GM19193 (cell line): ENCODE measurements around the gene ARID5B.
A peak's percentile ranks its signal among the peaks of the same experiment; 100 is the strongest.

ENCODE experiments used
- POLR2A ChIP-seq: IDR thresholded peaks from 4 replicates; pipeline ENCODE4 v1.6.1; 2011; ENCODE audit not compliant: insufficient read depth, insufficient read length; ENCODE audit errors: extremely low read depth

ARID5B gene, protein sequence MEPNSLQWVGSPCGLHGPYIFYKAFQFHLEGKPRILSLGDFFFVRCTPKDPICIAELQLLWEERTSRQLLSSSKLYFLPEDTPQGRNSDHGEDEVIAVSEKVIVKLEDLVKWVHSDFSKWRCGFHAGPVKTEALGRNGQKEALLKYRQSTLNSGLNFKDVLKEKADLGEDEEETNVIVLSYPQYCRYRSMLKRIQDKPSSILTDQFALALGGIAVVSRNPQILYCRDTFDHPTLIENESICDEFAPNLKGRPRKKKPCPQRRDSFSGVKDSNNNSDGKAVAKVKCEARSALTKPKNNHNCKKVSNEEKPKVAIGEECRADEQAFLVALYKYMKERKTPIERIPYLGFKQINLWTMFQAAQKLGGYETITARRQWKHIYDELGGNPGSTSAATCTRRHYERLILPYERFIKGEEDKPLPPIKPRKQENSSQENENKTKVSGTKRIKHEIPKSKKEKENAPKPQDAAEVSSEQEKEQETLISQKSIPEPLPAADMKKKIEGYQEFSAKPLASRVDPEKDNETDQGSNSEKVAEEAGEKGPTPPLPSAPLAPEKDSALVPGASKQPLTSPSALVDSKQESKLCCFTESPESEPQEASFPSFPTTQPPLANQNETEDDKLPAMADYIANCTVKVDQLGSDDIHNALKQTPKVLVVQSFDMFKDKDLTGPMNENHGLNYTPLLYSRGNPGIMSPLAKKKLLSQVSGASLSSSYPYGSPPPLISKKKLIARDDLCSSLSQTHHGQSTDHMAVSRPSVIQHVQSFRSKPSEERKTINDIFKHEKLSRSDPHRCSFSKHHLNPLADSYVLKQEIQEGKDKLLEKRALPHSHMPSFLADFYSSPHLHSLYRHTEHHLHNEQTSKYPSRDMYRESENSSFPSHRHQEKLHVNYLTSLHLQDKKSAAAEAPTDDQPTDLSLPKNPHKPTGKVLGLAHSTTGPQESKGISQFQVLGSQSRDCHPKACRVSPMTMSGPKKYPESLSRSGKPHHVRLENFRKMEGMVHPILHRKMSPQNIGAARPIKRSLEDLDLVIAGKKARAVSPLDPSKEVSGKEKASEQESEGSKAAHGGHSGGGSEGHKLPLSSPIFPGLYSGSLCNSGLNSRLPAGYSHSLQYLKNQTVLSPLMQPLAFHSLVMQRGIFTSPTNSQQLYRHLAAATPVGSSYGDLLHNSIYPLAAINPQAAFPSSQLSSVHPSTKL

DNA sequence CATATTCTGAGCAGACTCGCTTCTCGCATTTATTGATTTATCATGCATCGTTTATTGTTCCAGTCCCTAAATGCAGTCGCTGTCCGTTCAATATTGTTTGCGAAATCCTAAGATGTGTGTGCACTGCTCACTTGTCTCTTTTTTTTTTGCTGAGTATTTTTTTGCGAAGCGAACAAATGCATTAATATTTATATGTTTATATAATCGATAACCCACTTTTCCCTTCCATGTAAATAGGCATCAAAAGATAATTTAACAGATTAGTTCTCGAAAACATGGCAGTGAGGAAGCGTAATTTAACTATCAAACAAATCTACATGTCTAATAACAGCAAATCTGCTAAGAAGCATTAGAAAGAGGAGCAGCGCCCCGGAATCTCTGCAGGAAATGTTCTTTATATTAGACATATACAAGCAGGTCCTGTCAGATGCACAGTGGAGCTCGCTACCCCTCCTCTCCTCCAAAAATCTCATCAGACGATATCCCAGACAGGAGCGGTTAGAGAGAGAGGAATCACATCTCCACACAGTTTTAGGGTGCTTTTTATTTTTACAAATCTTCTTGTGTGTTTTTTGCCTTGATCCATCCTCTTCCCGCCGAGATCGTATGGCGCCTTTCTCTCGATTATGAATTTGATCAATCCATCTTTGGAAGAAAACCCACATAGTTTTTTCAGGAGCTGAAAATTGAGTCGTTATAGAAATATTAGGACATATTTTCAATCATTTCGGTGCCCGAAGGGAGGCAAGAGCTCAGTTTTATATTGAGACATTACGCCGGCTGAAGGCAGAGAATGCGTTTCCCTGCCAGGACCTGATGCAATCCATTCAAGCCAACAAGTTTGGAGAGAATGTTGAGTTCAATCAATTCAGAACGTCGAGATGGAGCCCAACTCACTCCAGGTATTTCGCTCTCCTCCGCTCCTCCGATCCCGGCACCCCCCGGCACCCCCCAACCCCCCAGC is at the start of gene ARID5B:
Gene ARID5B (plus strand): TSS at position 871 of the 964 bp plus-strand sequence. CDS start 11 bp downstream, at position 882.
- peak; percentile 57 for TF ChIP-seq POLR2A

DNA sequence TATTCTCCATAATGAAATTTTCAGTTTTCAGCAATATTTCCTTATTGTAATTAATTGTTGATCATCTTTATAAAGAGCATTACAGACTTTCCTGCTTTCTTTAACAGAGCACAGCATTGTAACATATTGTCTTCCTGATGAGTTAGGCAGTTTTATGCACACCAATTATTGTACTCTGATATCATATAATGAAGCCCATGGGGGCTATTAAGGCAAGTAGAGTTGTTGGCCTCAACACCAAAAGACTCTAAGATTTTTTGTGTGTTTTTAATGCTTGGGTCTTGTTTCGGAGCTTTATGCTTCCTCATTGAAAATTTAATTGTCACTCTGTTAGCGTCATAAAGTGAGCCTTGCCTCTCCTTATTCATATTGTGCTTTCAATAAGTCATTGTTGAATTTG is 49.2 kb upstream of the ARID5B start:
- TF ChIP-seq POLR2A, result no peak

DNA sequence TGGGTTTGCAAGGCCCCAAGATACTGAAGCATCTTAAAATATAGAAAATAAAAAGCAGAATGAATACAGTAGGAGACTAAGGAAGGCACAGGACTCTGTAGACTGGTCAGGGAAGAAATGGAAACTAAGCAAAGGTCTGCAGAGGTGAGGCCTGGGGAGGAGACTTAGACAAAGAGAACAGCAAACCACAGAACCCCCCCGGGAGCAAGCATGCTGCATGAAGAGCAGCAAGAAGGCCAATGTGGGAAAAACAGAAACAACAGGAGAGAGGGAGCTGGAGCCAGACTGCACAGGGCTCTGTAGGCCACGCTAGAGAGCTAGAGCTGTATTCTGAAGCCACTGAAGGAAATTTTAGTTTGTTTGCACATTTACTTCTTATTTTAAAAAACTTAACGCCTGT is 45.7 kb upstream of the ARID5B start:
- no peak for TF ChIP-seq POLR2A

DNA sequence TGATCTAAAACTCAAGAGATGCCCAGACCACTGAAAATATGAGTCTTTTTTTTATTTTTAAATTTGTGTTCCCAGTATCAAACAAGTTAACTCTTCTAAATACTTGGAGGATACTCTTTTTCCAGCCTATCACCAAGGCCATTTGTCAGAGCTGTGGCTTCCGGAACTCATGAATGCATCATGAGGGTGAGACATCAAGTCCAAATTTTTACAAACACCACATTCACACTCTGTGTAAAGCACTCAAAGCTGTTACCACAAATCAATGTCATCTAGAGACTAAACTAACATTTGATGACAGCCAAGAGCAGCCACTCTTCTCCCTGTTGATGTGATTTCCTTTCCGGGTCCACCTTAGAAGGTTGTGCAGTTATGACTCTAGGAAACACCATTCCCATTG is 43.8 kb upstream of the ARID5B start:
- no peak for TF ChIP-seq POLR2A

DNA sequence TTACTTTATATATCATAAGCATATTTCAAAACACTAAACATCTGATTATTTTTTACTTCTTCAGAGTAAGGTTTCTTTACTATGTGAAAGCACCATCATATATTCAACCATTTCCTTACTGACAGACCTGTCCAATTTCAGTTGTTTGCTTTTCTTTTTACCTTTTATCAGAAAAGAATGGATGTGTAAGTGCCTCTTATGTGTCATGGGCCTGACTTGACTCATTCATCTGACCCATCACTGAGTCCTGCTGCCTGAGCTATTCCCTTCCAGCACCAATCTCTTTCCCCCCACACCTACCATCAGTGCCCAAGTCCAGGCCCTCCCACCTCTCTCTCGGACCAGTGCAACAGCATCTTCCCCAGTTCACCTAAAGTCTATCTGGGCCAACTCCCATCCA is 41.7 kb upstream of the ARID5B start:
- TF ChIP-seq POLR2A, result no peak

DNA sequence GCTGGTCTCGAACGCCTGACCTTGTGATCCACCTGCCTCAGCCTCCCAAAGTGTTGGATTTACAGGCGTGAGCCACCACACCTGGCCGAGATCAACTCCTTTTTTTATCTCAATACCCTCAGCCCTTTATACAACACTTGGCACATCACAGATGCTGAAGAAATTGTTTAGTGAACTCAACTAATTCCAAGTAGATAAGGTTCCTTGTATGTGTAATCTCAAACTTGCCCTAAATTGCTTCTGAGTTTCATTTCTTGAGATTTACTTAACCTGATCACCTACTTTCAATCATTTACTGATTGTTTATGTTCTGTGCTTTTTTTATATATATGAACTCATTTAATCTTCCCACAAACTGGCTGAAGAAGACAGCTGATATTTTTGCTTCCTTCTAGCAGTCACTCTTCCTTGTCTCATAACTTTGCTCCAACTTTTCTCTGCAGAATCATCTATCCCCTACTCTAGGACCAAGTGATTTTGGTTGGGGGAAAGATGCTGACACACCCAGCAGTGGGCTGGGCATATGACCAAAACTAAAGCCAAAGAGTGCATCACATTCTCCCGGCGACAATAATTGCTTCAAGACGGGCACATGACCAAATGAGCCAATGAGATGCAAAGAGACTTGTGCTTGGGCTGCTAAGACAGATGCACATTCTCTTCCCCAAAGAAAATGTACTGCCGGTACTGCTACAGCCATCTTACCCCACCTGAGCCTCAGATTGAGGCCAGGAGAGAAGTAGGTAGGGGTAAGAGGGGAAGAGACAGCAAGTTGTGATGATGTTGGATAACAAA is 40.3 kb upstream of the ARID5B start:
- no peak for TF ChIP-seq POLR2A

DNA sequence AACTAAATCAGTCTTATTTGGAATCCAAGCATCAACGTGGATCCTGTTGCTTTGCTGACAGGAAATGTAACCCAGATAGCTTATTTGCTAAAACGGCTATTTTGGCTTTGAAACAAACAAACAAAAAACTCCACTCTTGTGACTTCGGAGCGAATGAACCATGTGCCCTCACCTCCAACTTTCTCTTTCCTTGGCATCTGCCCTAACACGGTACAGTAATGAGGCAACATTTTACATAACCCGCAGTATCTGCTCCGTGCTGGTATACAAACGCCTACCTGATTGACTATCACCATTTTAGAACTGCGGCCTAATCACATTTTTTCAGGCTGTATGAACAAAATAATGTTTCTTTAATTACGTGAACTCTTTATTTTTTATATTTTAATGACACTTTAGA is 37.5 kb upstream of the ARID5B start:
- TF ChIP-seq POLR2A, result no peak

DNA sequence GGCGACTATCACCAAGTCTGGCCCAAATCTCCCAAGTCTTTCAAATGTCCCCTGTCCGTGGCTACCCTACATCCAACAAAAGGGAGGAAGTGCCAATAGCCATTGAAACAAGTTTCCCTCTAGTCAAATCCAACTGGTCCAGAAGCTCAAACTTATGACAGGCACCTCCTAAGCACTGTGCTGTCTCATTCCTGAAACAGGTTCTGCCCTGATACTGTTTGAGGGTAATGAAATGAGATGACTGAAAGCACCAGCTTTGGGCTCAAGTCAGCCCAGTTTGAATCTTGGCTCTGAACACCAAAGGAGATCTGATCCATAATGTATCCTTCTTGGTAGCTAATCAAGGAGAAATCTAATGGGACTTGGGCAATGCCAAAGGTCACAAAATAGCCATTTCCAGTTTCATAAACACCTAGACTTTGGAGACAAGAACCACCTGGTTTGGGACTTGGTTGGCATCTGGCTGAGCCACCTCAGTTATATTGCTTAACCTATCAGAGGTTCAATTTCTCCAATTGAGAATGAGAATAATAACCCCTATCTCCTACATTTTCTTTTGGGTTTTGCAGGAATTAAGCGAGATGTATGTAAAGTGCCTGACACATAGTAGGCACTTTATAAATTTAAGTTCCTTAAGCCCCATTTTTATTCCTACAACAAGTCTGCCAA is 34.7 kb upstream of the ARID5B start:
- no peak for TF ChIP-seq POLR2A

DNA sequence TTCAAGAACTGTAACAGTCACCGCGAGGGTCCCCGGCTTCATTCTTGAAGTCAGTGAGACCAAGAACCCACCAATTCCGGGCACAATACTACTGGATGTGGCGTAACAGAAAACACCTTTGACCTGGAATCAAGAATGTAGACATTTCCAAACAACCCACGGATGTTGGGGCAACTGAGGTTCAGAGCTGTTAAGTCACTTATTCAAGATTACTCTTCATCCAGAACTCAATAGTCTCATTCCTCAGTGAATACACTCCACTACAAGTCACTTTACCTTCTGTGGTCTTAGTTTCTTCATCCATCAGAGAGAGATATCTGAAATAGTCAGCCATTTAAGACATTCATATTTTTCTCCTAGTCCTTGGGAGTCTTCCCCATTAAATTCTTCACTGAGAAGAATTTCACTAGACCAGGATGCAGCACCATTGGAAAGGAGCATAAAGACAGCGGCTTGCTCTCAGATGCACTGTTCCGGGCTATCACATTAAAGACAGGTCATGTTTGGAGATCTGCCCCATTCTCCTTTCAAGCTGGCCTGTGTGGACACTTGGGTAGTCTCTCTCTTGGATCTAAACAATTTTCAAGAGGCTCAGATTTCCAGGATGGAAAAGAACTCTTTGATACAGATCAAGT is 32.3 kb upstream of the ARID5B start:
- no peak for TF ChIP-seq POLR2A

DNA sequence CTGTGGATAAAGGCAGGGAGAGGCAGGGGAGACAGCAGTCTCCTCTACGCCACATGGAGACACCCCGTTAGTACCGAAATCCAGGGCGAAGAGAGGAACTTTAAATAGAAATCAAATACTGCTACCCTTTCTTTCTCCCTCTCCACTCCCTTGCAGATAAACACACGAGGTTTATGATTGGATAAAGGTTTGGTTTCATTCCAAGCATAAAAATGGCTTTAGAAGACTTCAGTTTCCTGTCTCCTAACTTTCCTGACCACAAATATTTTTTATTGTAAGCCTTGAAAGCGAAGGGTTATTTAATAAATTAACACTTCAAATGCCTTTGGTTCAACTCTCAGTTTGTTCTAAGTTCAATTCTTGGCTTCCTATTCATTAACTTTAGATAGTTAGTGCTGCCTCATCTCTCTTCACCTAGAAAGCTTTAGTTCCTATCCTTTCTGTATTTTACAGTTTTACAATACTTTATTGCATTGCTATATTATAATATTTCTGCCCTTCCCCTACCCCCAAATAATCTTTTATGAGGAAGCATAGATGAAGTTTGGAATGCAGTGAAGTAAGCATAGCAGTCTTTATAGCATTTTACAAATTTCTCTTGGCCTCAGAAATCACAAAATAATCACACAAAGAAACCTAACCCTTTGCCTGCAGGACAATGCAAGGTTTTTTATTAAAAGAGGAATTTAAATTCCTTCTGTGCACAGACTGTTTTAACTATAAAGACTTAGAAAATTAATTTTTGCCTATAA is 31.5 kb upstream of the ARID5B start:
- no peak for TF ChIP-seq POLR2A

DNA sequence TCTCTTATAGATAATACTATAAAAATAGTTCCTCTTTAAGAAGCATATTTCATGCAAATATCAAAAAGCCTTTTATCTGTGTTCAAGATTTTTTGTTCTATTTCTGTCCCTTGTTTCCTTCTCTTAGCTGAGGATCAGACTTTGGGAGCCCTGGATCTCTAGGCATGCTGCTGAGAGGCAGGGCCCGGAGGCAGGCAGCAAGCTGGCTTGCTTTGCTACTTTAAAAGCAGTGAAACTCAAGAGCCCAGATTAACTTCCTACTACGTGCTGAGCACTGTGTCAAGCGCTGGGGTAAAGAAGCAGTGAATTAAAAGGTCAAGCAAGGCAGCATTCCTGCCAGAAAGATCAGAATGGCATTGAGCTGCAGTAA is 31.0 kb upstream of the ARID5B start:
- no peak for TF ChIP-seq POLR2A

DNA sequence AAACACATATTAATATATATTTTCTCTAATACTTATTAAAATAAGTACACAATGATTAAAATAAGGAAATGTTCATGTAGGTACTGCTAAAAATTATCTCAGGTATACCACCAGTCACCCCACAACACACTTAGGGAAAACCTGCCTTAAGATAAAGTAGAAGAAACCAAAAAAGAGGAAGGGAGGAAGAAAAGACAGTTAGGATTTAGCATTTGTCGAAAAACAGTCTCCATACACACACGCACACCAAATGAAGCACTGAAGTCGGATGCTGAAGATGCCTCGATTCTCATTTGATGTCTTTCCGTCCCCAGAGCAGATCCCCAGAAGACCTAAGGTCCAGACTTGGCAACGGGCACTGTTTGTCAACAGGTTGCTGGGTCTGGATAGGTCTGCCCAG is 30.0 kb upstream of the ARID5B start:
- no peak for TF ChIP-seq POLR2A
